ENCODE results near the gene CTU2.

CTU2 gene

GRCh38 chr16:88706229-88706964, at the start of gene CTU2, which contains the start of gene RNF166:
Gene CTU2, plus strand, starts transcription at chr16:88706503. Its CDS starts 28 bp downstream, at chr16:88706531.
Gene RNF166, minus strand, starts transcription at chr16:88706408. Its CDS starts 83 bp downstream, at chr16:88706325.
- peak within 1 kb of the TSS; percentile 81 for H3K27ac ChIP-seq (ENCODE audit: low read depth, low read length)
- H3K9ac ChIP-seq (ENCODE audit: low read length in 5 of 5), result peak within 1 kb of the TSS; percentile 79 to 97 (median 96)
- peaks cover 14 to 66% (median 55%) of the 10 kb centered on the region in 5 donors for H3K4me1 ChIP-seq (ENCODE audit: control insufficient read depth in 5 of 5, insufficient read depth in 5 of 5, low read length in 5 of 5)
- H3K4me3 ChIP-seq (ENCODE audit: low read depth in 1 of 5, low read length in 5 of 5), result peak within 1 kb of the TSS; percentile 90 to 98 (median 96)
- no peaks in the 10 kb centered on the region for H3K27me3 ChIP-seq (ENCODE audit: control insufficient read depth in 5 of 5, insufficient read depth in 4 of 5, low read length in 5 of 5)
- H3K36me3 ChIP-seq (ENCODE audit: control insufficient read depth in 5 of 5, insufficient read depth in 5 of 5, low read length in 5 of 5), result peaks cover 0 to 8% (median 3%) of the 10 kb centered on the region in 5 donors
- no peaks in the 10 kb centered on the region for H3K9me3 ChIP-seq (ENCODE audit: control insufficient read depth in 5 of 5, low read length in 5 of 5)

- Histone ChIP-seq H3K4me3 (ENCODE audit: low read depth in 1 of 5, low read length in 5 of 5) (no peak overlapping the region), H3K36me3 (ENCODE audit: control insufficient read depth in 5 of 5, insufficient read depth in 5 of 5, low read length in 5 of 5) (peaks cover 0 to 50% (median 37%) of the 10 kb centered on the region in 5 donors), H3K9ac (ENCODE audit: low read length in 5 of 5) (no peak overlapping the region), H3K4me1 (ENCODE audit: control insufficient read depth in 5 of 5, insufficient read depth in 5 of 5, low read length in 5 of 5) (peaks cover 1 to 11% (median 7%) of the 10 kb centered on the region in 5 donors), H3K27me3 (ENCODE audit: control insufficient read depth in 5 of 5, insufficient read depth in 4 of 5, low read length in 5 of 5) (no peaks in the 10 kb centered on the region), H3K27ac (ENCODE audit: low read depth, low read length) (no peak overlapping the region), H3K9me3 (ENCODE audit: control insufficient read depth in 5 of 5, low read length in 5 of 5) (no peaks in the 10 kb centered on the region)
These were observed 48.9 kb upstream of the CTU2 start for GRCh38 chr16:88657371-88657770.

GRCh38 chr16:88658714-88659113, 47.6 kb upstream of the CTU2 start:
- Histone ChIP-seq H3K27ac (ENCODE audit: low read depth, low read length) (no peak overlapping the region), H3K9me3 (ENCODE audit: control insufficient read depth in 5 of 5, low read length in 5 of 5) (no peaks in the 10 kb centered on the region), H3K36me3 (ENCODE audit: control insufficient read depth in 5 of 5, insufficient read depth in 5 of 5, low read length in 5 of 5) (peaks cover 0 to 44% (median 34%) of the 10 kb centered on the region in 5 donors), H3K4me1 (ENCODE audit: control insufficient read depth in 5 of 5, insufficient read depth in 5 of 5, low read length in 5 of 5) (peaks cover 1 to 18% (median 12%) of the 10 kb centered on the region in 5 donors), H3K4me3 (ENCODE audit: low read depth in 1 of 5, low read length in 5 of 5) (no peak overlapping the region), H3K27me3 (ENCODE audit: control insufficient read depth in 5 of 5, insufficient read depth in 4 of 5, low read length in 5 of 5) (no peaks in the 10 kb centered on the region), H3K9ac (ENCODE audit: low read length in 5 of 5) (no peak overlapping the region)

GRCh38 chr16:88659160-88659559, 47.1 kb upstream of the CTU2 start:
- H3K27ac ChIP-seq (ENCODE audit: low read depth, low read length), result no peak overlapping the region
- H3K27me3 ChIP-seq (ENCODE audit: control insufficient read depth in 5 of 5, insufficient read depth in 4 of 5, low read length in 5 of 5), result no peaks in the 10 kb centered on the region
- no peak overlapping the region for H3K4me3 ChIP-seq (ENCODE audit: low read depth in 1 of 5, low read length in 5 of 5)
- H3K4me1 ChIP-seq (ENCODE audit: control insufficient read depth in 5 of 5, insufficient read depth in 5 of 5, low read length in 5 of 5), result peaks cover 1 to 22% (median 17%) of the 10 kb centered on the region in 5 donors
- H3K36me3 ChIP-seq (ENCODE audit: control insufficient read depth in 5 of 5, insufficient read depth in 5 of 5, low read length in 5 of 5), result peaks cover 0 to 40% (median 33%) of the 10 kb centered on the region in 5 donors
- no peak overlapping the region for H3K9ac ChIP-seq (ENCODE audit: low read length in 5 of 5)
- no peaks in the 10 kb centered on the region for H3K9me3 ChIP-seq (ENCODE audit: control insufficient read depth in 5 of 5, low read length in 5 of 5)

GRCh38 chr16:88661468-88661867, 44.8 kb upstream of the CTU2 start:
- H3K36me3 ChIP-seq (ENCODE audit: control insufficient read depth in 5 of 5, insufficient read depth in 5 of 5, low read length in 5 of 5), result peaks cover 0 to 19% (median 13%) of the 10 kb centered on the region in 5 donors
- H3K9me3 ChIP-seq (ENCODE audit: control insufficient read depth in 5 of 5, low read length in 5 of 5), result no peaks in the 10 kb centered on the region
- H3K4me1 ChIP-seq (ENCODE audit: control insufficient read depth in 5 of 5, insufficient read depth in 5 of 5, low read length in 5 of 5), result peaks cover 1 to 36% (median 25%) of the 10 kb centered on the region in 5 donors

DNA sequence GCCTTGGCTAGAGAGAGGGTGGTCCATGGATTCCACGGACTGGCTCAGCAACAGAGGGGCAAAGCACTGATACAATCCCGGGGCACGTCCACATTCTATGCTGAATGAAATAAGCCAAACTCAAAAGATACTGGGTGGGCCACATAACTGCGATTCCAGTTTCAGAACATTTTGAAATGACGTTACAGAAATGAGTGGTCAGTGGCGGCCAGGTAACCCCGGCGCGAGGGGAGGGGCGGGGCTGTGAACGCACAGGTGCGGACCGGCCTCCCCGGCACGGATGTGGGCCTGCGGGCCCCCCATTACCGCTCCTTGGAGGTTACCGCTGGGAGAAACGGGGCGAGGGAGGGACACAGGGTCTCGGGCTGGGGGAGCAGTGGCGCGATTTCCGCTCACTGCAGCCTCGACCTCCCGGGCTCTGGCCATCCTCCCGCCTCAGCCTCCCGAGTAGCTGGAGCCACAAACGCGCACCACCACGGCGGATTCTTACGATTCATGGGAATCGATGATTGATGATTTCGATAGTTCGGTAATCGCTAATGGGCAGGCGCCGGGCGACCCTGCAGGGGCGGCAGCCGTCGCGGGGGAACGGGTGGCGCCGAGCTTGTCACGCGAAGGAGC, 44.0 kb upstream of the CTU2 start:
- no peaks in the 10 kb centered on the region for H3K9me3 ChIP-seq (ENCODE audit: control insufficient read depth in 5 of 5, low read length in 5 of 5)
- H3K4me3 ChIP-seq (ENCODE audit: low read depth in 1 of 5, low read length in 5 of 5), result peak overlapping the region; percentile 53 to 87 (median 81)
- peaks cover 0 to 11% (median 8%) of the 10 kb centered on the region in 5 donors for H3K36me3 ChIP-seq (ENCODE audit: control insufficient read depth in 5 of 5, insufficient read depth in 5 of 5, low read length in 5 of 5)
- H3K27me3 ChIP-seq (ENCODE audit: control insufficient read depth in 5 of 5, insufficient read depth in 4 of 5, low read length in 5 of 5), result no peaks in the 10 kb centered on the region
- H3K4me1 ChIP-seq (ENCODE audit: control insufficient read depth in 5 of 5, insufficient read depth in 5 of 5, low read length in 5 of 5), result peaks cover 1 to 36% (median 25%) of the 10 kb centered on the region in 5 donors
- peak overlapping the region in 4 of 5 donors; percentile 70 to 81 (median 76) for H3K9ac ChIP-seq (ENCODE audit: low read length in 5 of 5)
- peak overlapping the region; percentile 23 for H3K27ac ChIP-seq (ENCODE audit: low read depth, low read length)

More at GRCh38 chr16:88661468-88661867, 44.8 kb upstream of the CTU2 start:
- H3K27me3 ChIP-seq (ENCODE audit: control insufficient read depth in 5 of 5, insufficient read depth in 4 of 5, low read length in 5 of 5), result no peaks in the 10 kb centered on the region
- H3K4me3 ChIP-seq (ENCODE audit: low read depth in 1 of 5, low read length in 5 of 5), result no peak overlapping the region
- no peak overlapping the region for H3K27ac ChIP-seq (ENCODE audit: low read depth, low read length)
- H3K9ac ChIP-seq (ENCODE audit: low read length in 5 of 5), result peak overlapping the region in 1 of 5 donors; percentile 2

GRCh38 chr16:88662843-88663606, 43.3 kb upstream of the CTU2 start, which contains the start of gene MVD:
Gene MVD, minus strand, starts transcription at chr16:88663091. Its CDS starts 11 bp downstream, at chr16:88663080.
- Histone ChIP-seq H3K4me1 (ENCODE audit: control insufficient read depth in 5 of 5, insufficient read depth in 5 of 5, low read length in 5 of 5) (peaks cover 1 to 40% (median 29%) of the 10 kb centered on the region in 5 donors), H3K27ac (ENCODE audit: low read depth, low read length) (peak within 1 kb of the TSS; percentile 79), H3K4me3 (ENCODE audit: low read depth in 1 of 5, low read length in 5 of 5) (peak within 1 kb of the TSS; percentile 53 to 88 (median 86)), H3K36me3 (ENCODE audit: control insufficient read depth in 5 of 5, insufficient read depth in 5 of 5, low read length in 5 of 5) (peaks cover 0 to 4% (median 3%) of the 10 kb centered on the region in 5 donors), H3K9ac (ENCODE audit: low read length in 5 of 5) (peak within 1 kb of the TSS in 4 of 5 donors; percentile 74 to 86 (median 80)), H3K27me3 (ENCODE audit: control insufficient read depth in 5 of 5, insufficient read depth in 4 of 5, low read length in 5 of 5) (no peaks in the 10 kb centered on the region), H3K9me3 (ENCODE audit: control insufficient read depth in 5 of 5, low read length in 5 of 5) (no peaks in the 10 kb centered on the region)

DNA sequence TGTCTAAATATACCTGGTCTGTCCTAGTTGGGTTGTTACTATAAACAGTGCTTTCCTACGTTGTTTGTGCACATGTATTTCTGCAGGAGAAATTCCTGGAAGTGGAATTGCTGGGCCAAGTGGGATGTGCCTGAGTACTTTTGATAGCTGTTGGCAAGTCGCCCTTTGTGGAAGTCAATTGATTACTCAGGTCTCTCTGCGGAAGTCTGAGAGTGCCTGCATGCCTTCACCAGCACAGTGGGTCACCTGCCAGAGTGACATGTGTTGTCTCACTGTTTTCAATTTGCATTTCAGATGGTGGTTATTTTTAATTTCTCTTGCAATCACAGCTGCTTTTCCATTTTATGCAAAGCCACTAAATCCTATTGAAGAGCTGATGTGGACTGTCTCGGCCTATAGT, 41.2 kb upstream of the CTU2 start:
- Histone ChIP-seq H3K36me3 (ENCODE audit: control insufficient read depth in 5 of 5, insufficient read depth in 5 of 5, low read length in 5 of 5) (no peaks in the 10 kb centered on the region), H3K9me3 (ENCODE audit: control insufficient read depth in 5 of 5, low read length in 5 of 5) (no peaks in the 10 kb centered on the region), H3K27ac (ENCODE audit: low read depth, low read length) (peak overlapping the region; percentile 10), H3K4me3 (ENCODE audit: low read depth in 1 of 5, low read length in 5 of 5) (no peak overlapping the region), H3K9ac (ENCODE audit: low read length in 5 of 5) (no peak overlapping the region), H3K27me3 (ENCODE audit: control insufficient read depth in 5 of 5, insufficient read depth in 4 of 5, low read length in 5 of 5) (no peaks in the 10 kb centered on the region), H3K4me1 (ENCODE audit: control insufficient read depth in 5 of 5, insufficient read depth in 5 of 5, low read length in 5 of 5) (peaks cover 5 to 41% (median 31%) of the 10 kb centered on the region in 5 donors)

- Histone ChIP-seq H3K4me3 (ENCODE audit: low read depth in 1 of 5, low read length in 5 of 5) (no peak overlapping the region), H3K4me1 (ENCODE audit: control insufficient read depth in 5 of 5, insufficient read depth in 5 of 5, low read length in 5 of 5) (peaks cover 5 to 41% (median 32%) of the 10 kb centered on the region in 5 donors), H3K36me3 (ENCODE audit: control insufficient read depth in 5 of 5, insufficient read depth in 5 of 5, low read length in 5 of 5) (no peaks in the 10 kb centered on the region), H3K27me3 (ENCODE audit: control insufficient read depth in 5 of 5, insufficient read depth in 4 of 5, low read length in 5 of 5) (no peaks in the 10 kb centered on the region), H3K9ac (ENCODE audit: low read length in 5 of 5) (no peak overlapping the region), H3K27ac (ENCODE audit: low read depth, low read length) (peak overlapping the region; percentile 10), H3K9me3 (ENCODE audit: control insufficient read depth in 5 of 5, low read length in 5 of 5) (no peaks in the 10 kb centered on the region)
These were observed 40.7 kb upstream of the CTU2 start for GRCh38 chr16:88665570-88665969.

All from subcutaneous abdominal adipose tissue (tissue), 5 donors.